Mesenteric fat pad (tissue), 1 donor: ENCODE measurements around the gene SLIT3. TPM values are rescaled to one million over a fixed set of nuclear protein-coding genes. Genes with fewer than 3 reads are reported as not detected.

Experiments used
- DNase-seq: peaks from one replicate; pipeline ENCODE4 v3.0.0-alpha.2; 2020; ENCODE audit warnings: low spot score
- total RNA-seq: library from RNA; stranded (reverse); fragmentation: NEBNext Ultra II Directional; extraction: Animal tissue kit (Norgen Biotek cat#: 25700); gene quantifications from one replicate; pipeline ENCODE4 v1.2.1, GENCODE V29; 2021
- donor health status: DM: yes; HTN: yes; CAD: no.

The SLIT3 gene
- total RNA-seq, 1 donor from 2014 or later, result 83.6 TPM

DNA sequence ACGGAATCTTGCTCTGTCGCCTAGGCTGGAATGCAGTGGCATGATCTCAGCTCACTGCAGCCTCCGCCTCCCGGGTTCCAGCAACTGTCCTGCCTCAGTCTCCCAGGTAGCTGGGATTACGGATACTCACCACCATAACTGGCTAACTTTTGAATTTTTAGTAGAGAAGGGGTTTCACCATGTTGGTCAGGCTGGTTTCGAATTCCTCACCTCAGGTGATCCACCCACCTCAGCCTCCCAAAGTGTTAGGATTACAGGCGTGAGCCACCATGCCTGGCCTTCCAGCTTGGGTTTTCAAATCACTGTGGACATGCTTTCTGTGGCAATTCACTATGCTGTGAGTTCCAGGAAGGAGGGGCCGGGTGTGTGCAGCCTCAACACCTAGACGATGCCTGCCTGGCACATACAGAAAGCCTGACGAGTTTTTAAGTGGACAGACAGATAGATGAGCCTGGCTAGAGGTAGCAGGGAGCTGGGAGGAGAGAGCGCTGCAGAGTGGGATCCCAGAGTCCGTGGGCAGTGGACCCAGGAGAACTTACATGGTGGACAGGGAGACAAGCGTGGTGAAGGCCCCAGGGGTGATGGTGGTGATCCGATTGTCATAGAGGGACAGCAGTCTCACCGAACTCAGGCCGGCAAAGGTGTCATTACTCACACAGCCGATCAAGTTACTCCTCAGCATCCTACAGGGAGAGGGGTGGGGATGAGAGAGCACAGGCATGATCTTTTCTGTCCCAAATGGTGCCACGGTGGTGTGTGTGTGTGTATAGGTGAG lies 548.3 kb downstream of the SLIT3 start:
- peak; percentile 57 for DNase-seq

DNA sequence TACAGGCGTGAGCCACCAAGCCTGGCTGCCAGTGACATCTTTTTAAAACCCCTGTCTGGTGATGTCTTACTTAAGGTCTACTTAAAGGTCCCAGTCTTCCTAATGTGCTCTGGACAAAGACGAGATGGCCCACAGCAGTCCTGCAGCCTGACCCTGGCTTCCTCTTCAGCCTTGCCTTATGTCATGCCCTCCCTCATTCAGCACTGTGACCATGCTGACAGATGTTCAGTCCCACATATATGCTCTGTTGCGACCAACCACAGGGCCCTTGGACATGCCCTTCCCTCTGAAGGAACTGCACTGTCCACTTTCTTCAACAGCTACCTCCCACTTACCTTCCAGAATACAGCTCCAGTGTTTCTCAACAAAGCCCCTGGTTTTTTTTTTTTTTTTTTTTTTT lies 548.9 kb downstream of the SLIT3 start:
- no peak for DNase-seq

DNA sequence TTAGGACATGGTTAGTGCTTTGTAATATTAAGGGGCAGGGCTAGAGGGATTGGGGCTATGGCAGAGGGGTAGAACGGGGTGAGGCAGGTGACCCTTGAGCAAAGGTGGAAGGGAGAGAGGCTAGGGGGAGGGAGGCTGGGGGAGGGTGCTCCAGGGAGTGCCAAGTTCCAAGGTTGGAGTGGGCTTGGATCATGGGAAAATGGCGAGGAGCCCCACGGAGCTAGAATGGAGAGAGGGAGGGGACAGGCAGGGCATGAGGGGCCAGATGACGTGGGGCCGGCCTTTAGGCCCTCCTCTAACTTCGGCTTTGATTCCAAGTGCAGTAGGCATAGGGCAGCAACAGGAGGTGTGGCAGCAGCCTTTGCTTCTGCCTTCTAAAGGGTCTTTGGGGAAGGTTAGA lies 550.0 kb downstream of the SLIT3 start:
- peak; percentile 45 for DNase-seq

DNA sequence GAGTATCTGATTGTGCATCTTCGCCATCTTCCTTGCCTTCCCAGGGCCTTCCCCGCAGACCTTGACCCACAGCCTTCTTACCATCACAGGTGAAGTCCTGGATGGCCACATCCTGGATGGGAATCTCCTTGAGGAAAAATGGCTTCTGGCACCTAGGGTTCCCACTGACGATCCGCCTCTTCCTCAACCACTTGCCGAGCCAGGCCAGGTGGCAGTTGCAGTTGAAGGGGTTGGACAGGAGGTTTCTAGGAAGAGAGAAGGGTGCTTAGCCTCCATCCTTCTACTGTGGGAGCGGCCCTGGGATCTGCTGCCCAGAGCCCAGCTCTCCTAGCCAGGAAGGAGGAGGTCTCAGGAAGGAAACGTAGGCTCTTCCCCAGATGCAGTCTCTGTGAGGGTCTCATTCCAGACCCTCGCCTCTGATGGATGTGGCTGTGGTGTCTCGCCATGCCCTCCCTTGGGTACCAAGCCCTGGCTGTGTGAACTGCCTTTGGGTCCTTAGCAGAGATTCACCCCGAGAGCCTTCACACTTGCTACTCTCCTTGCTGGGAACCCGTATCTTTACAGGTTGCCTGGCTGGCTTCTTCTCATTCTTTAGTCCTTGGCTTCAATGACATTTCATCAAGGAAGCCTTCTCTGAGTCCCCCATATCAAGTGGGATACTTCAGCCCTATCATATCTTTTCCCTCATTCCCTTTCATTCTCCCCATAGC lies 551.4 kb downstream of the SLIT3 start:
- DNase-seq, result peak; percentile 41

DNA sequence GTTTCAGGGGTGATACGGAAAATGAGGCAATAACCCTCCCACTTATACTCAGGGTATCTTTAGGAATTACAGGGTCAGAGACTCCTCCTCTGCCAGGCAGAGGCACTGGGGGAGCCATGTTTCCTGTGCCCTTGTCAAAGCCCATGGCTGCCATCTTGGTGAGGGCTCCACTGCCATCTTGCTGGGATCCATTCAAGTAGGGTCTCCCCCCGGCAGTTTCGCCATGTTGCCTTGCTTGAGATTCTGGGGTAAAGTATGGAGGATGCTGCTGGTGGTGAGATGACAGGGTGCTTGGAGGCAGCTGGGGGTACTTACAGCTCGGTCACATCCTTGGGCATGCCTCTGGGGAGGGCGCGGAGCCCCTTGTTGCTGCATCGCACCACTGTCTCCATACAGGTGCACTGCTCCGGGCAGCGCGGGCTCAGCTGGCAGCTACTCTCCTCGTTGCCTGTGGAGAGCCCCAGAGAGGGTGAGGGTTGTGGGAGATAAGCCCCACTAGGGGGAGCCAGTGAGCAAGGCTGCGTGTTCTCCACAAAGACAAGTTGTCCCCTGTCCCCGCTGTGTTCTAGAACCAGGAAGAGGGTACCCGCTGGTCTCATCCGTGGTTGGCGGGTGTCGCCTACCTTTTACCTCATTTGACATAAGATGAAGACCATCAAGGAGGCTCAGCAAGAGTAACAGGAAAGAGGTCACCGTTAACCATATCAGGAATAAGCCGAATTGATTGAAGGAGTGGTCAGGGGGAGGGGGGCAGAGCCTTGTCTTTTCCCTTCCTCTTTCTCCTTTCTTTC lies 552.8 kb downstream of the SLIT3 start:
- peak; percentile 86 for DNase-seq

DNA sequence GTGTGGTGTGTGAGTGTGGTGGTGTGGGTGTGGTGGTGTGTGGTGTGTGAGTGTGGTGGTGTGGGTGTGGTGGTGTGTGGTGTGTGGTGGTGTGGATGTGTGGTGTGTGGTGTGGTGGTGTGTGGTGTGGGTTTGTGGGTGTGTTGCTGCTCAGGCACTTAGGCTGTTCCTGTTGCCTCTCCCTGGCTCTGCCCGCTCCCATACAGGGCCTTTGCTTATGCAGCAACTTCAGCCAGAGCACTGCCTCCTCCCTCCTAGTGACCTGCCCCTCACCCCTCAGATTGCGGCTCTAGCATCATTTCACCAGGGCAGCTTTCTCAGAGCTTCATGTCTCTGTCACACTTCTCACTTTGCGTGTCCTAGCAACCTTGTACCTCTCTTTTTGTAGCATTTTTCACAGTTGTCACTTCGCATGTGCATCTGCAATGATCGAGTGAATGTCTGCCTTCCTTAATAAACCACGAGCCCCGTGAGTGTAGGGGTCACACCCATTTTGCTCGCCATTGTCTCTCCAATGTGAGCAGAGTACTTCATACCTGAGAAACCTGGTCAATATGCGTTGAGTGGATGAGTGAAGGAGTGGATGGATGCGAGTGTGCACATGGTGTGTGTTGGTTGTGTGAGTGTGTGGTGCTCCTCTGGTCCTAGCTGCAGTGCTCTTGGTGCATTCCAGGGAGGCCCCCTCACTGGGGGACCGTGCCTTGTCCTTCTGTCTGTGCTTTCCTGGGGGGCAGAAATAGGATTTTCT lies 553.9 kb downstream of the SLIT3 start:
- DNase-seq, result peak; percentile 57

DNA sequence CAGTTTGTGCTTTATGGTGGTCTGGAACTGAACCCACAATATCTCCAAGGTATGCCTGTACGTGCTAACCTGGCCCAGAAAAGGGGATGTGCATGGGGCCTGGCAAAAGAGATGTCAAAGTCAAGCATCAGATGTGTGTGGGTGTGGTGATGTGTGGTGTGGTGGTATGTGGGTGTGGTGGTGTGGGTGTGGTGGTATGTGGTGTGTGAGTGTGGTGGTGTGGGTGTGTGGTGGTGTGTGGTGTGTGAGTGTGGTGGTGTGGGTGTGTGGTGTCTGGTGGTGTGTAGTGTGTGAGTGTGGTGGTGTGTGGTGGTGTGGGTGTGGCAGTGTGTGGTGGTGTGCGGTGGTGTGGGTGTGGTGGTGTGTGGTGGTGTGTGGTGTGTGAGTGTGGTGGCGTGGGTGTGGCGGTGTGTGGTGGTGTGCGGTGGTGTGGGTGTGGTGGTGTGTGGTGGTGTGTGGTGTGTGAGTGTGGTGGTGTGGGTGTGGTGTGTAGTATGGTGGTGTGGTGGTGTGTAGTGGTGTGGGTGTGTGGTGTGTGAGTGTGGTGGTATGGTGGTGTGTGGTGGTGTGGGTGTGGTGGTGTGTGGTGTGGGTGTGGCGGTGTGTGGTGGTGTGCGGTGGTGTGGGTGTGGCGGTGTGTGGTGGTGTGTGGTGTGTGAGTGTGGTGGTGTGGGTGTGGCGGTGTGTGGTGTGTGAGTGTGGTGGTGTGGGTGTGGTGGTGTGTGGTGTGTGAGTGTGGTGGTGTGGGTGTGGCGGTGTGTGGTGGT lies 554.6 kb downstream of the SLIT3 start:
- peak; percentile 37 for DNase-seq

DNA sequence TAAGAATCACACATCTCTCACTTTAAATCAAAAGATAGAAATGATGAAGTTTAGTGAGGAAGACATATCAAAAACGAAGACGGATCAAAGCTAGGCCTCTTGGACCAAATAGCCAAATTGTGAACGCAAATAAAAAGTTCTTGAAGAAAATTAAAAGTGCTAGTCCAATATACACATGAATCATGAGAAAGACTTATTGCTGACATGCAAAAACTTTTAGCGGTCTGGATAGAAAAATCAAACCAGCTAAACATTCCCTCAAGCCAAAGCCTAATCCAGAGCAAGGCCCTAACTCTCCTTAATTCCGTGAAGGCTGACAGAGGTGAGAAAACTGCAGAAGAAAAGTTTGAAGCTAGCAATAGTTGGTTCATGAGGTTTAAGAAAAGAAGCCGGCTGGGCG lies 557.3 kb downstream of the SLIT3 start:
- no peak for DNase-seq

DNA sequence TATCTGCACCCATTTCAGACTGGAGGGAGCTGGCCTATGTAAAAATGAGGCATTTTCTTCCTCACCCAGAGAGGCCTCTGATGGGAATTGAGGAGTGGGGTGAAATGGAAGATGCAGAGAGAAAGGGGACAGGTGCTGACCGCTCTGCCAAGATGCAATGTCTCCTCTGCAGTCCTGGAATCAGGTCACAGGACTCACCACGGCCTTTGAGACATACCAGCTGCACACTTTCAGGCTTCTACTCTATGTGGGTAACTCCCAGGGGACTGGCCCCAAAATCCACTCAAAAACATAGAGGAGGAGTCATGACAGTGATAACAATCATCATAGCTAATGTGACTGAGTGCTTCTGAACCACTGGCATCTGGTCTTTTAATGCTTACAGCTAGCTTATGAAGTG lies 558.6 kb downstream of the SLIT3 start:
- DNase-seq, result peak; percentile 30

DNA sequence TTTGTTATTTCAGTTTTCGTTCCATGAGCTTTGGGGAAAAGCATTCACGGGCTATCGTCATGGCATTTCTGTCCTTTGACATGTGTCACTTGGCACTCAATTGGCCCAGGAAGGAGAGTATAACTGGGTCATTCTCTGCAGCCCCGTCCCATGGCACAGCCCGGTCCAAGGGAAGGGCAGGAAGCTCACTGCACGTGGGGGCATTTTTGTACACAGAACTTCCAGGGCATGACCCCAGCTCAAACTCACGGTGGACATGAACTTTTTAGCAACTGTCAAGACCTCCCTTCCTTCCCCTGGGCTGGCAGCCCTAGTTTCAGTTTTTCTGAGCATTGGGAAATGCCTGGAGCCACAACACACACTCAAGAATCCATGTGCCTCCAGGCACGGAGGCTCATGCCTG lies 560.1 kb downstream of the SLIT3 start:
- DNase-seq, result peak; percentile 72

DNA sequence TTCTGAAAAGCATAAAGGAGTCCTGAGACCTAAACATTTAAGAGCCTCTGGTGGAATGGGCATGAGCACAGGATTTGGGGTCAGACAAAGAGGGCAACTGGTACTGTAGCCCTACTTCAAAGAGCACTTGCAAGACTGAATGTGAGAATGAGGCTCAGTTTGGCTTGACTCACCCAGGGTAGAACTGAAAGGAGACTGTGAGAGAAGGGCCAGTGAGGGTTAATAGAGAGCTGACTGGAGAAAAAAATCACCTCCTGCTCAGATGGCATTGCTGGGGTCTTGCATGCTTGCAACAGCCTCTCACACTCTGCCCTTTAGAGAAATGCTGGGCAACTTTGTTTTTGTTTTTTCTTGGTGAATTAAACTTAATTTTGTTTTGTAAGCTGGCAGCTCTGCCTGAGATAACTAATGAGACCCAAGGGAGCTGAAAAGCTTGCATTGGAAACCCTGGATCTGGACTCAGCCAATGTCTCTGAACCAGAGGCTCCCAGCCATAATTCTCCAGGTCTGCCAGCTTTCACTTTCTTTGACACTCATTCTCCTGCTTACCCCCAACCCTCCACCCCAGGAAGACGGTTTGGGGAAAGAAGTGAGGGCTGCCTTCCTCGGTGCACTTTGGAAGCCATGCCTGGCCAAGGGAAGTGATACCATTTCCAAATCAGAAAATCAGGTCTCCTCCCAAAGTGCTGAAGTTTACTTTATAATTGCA lies 560.7 kb downstream of the SLIT3 start:
- DNase-seq, result peak; percentile 28

DNA sequence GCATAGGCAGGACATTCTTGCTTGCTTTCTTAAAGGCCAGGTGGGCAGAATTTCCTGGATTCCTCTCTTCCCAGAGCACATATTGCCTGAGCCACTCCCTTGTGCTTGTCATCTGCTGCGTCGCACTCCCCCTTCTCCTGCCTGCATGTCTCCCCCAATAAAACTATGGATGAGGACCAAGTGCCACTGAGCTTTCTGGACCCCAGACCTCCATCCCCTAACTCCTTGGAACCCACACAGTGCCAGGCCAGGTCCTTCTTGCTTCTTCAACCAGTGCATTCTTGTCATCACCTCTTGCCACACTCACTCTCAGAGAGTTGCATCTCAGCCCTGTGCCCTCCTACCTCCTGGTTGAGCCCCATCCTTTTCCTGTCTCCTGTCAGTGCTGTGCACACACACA lies 563.9 kb downstream of the SLIT3 start:
- DNase-seq, result peak; percentile 68

DNA sequence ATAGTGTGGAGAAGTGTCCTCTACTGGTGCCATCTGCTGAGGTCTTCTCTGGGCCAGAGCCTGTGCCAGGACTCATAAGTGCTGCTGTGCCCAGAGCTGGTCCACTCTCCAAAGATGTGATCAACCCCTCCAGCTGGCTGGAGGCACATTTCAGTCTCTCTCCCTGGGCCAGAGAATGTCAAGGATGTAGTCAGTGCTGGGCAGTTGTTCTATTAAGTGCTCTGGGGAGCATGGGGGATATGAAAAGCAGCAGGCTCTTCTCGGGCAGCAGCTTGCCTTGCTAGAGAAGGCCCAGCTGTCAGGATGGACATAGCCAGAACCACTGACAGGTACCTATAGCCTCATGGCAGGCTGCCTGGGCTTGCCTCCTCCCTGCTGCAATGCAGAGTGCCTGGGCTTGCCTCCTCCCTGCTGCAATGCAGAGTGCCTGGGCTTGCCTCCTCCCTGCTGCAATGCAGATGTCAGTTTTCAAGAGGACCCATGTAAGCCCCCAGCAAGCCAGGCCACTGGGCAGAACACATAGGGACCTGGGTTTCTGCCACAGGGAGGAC lies 564.6 kb downstream of the SLIT3 start:
- peak; percentile 55 for DNase-seq

DNA sequence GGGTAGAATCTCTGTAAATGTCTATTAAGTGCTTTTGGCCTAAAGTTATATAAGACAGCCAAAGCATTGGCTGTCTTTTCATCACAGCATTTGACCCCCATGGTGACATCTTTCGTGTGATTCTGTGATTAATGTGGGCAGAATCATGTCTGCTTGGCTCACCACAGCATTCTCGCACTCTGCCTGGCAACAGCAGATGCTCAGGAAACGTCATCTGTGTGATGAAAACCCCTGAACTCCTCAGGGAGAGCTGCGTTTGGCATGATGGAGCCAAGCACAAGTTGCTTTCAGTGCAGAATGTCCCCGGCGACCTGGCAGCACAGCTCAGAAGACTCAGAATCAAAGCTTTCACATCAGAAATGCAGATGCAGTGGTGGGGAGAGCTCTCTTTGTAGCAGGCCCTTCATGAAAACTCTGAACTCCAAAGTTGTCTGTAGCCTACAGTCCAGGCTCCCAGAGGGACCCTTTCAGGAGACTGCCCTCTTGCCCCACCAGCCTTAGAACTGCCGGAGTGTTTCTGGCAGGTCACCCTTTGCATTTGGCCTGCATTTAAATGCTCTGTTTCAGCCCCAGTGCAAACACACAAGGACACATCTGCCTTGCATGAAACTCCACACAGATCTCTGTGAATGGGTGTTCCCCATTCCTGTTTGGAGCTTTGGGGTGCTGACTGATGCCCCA lies 566.2 kb downstream of the SLIT3 start:
- DNase-seq, result no peak

DNA sequence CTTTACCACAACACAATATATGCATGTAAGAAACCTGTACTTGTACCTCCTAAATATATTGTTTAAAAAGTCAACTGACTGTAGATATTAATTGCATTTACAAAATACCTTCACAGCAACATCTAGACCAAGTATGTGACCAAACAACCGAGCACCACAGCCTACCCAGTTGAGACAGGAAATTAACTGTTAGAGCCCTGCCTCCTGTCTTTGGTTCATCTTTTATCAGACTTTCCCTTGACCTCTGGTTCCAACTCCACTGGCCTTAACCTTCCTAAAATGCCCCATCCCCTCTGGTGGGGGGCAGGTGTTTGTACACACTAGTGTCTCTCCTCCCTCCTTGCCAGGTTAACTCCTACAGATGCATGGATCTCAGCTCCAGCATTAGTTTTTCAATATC lies 566.8 kb downstream of the SLIT3 start:
- DNase-seq, result no peak

DNA sequence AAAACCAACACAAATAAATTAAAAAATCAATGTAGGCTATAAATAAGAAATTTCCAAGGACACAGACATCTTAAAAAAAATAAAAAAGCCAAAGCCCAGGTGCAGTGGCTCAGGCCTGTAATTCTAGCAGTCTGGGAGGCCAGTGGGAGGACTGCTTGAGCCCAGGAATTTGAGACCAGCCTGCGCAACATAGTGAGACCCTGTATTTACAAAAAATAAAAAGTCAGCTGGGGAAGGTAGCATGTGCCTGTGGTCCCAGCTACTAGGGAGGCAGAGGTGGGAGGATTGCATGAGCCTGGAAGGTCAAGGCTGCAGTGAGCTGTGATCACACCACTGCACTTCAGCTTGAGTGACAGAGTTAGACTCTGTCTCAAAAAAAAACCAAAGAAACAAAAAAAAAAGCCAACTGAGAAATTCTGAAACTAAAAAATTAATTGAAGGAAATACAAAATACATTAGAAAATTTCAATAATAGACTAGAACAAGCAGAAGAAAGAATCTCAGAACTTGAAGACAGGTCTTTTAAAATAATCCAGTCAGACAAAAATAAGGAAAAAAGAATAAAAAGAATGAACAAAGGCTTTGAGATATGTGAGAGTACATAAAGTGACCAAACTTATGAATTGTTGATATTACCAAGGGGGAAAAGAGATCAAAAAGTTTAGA lies 572.3 kb downstream of the SLIT3 start:
- DNase-seq, result no peak

DNA sequence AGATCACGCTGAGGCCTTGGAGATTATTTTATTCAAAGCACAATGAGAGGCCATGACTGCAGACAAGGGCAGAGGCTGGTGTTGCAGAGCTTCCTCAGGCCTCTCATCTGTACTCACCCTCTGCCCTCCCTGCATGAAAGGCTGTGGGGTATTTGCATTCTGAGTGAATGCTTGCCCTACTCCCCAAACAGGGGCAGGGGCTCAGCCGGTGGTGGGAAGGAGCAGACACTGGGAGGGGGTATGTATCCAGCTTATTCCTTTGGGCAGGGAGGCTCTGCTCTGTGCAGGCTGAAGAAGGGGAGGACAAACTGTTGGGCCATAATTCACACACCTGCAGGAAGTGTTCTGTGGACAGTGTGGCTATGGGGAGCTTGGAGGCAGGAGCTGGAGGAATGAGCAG lies 573.4 kb downstream of the SLIT3 start:
- no peak for DNase-seq

DNA sequence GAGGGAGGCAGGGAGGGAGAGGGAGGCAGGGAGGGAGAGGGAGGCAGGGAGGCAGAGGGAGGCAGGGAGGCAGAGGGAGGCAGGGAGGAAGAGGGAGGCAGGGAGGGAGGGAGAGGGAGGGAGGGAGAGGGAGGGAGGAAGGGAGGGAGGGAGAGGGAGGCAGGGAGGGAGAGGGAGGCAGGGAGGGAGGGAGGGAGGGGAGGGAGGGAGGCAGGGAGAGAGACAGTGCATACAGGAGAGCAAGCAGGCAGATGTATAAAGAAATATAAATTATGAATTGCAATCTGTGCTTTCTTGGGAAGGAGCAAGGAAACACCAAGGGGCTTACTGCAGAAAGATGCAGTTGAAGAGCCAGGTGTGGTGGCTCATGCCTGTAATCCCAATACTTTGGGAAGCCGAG lies 574.6 kb downstream of the SLIT3 start:
- DNase-seq, result no peak
